ENCODE measurements around the gene NEO1.

NEO1 gene

DNA sequence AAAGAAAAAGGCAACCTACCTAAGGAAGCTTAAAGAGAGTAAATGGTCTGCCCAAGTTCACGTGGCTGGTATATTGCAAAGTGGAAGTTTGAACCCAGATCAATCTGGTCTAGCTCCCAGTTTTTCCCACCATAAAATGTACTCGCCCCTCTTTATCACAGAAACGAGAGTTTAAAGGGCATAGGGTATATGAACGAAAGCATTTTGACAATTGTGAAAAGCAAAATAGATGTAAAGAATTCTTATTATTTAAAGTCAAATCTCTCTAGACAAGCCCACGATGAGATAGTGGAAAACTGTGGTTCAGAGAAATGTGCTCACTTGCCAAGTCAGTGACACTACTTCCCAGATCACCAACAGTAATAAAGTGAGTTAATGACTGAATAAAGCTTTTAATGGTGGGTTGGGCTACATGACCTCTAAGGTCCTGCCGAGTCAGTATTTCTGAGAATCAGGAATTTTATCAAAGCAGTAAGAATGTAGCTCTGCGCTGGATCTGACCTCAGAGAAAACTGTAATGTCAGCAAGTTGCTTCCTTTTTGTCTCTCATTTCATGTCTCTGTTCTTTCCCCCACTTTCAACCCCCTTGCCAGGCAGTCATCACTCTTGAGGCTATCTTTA, 23.3 kb upstream of the NEO1 start:
- no peak for DNase-seq (ENCODE audit: low read depth)

DNA sequence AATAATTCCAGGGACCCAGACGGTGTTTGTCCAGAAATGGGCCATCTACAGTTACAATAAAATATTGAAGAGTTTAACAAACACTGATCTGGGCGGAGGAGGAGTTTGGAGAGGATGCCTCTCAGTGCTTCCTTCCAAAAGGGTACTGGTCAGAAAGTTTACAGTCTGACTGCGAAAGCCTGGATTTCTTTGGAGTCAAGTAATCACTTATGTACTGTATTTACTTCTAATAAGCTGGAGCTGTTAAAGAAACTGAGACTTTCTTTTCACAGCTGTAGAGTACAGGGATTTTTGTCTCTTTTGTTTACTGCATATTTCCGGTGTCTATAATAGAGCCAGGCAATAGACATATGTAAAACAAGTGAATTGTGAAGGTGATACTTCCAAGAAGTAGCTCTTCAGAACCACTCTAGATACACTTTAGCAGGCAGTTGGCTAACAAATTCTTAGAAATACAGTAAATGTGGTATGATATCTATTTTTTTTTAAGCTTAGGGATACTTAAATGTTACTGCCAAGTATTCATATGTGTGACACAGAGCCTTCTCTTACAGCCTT, 22.1 kb upstream of the NEO1 start:
- no peak for DNase-seq (ENCODE audit: low read depth)

DNA sequence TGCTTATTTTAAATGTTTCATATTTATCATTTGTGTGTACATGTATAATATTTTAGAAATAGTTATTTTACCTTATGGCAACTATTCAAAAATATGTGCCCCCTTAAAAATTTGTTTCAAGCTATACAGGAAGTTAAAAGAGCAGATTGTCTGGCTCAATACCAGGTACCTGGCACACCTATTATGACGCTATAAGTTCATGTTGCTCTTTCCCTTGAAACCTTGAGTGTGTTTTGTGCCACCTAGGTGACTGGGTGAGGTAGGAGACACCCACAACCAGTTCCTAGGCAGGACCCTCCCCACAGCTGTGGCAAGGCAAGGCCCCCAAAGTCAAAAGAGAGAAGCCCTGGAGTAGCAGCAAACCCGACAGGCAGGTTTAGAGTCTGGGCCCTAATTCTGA, 20.6 kb upstream of the NEO1 start:
- DNase-seq (ENCODE audit: low read depth) = no peak

DNA sequence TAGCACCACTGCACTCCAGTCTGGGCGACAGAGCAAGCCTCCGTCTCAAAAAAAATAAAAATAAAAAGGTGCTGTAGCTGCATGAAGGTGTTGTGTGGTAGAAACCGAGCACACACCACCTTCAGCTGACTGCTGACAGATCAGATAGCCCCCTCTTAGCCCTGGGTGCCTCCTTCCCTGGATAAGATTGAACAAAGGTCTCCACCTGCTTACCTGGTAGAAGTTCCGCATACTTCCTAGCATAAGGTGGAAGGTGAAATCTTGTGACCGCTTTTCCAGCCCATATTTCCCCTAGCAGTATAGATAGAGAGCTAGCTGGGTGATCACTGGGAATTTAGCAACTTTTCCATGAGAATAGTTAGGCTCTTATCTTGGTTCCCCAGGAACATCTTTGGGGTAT, 18.7 kb upstream of the NEO1 start:
- no peak for DNase-seq (ENCODE audit: low read depth)

DNA sequence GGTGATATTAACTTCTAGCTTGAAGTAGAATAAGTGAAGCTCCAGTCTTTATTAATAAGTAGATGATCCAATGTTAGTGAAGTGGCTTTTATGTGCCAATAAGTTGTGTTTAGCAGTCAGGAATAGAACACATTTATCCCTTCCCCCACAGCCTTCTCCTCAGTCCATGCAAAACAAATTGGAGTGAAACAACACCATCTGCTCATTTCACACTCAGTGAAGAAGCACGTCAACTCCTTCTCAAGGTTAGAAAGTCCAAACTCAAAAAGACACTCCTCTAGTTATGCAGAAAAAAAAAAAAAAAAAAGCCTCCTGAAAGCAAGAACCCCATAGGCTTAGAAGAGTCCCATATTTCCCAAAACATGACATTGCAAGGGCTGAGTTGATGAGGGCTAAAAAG, 18.0 kb upstream of the NEO1 start:
- DNase-seq (ENCODE audit: low read depth) = no peak

DNA sequence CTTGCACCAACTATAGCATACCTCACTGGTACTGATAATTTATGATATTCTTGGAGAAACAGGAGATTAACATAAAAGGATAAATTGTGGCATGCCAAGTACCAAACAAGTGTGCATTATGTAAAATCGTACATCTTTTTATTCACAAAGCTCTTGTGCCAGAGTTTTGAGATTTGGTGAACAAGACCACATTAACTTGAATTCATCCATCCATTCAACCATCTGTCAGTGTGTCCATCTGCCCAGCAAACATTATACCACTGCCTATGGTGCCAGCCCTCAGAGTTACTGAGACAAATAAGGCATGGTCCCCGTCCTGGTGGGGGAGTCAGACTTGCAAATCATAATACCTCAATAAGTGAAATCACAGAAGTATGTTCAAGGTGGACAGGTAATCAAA, 17.0 kb upstream of the NEO1 start:
- no peak for DNase-seq (ENCODE audit: low read depth)

DNA sequence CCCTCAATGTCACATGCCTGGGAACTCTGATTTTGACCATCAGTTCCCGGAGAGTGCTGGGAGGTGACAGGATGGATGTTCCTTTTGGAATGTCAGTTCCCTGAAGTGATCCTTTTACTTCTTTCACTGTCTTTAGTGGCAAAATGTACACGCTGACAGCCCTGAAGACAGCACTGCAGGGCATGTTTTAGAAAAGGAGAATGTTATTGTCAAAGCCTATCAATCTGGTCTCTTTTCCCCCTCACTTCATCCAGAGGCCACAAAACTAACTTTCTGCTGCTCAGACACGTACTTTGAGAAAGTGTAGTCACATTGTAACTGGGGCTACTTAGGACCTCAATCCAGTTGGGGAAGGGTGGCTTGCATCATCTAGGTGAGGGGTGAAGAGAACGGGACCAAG, 14.0 kb upstream of the NEO1 start:
- DNase-seq (ENCODE audit: low read depth) = no peak

DNA sequence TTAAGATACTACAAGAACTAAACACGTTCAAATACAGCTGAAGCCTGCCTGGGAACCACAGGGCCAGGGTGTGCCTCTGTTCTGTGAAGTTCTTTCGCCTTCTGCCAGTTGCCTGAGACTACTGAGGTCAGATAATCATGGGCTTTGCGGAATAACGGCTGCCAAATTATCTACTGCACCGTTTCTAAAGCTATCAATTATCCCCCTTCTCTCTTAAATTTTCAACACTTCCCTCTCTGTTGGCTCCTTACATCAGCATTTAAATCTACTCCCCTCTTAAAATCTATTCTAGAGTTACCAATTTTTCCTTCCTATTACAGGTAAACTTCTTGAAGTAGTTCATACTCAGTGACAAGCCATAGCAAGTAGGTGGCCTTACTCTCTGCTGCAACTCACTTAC, 6.2 kb upstream of the NEO1 start:
- no peak for DNase-seq (ENCODE audit: low read depth)

DNA sequence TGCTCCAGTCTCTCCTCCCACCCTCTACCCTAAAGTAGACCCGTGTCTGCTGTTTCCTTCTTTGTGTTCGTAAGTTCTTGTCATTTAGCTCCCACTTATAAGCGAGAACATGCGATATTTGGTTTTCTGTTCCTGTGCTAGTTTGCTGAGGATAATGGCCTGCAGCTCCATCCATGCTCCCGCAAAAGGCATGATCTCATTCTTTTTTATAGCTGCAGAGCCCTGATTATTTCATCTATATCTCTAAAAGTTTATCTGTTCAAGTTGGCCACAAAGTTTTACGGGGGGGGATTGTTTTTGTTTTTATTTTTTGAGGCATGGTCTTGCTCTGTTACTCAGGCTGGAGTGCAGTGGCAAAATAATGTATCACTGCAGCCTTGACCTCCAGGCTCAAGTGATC, 4.4 kb upstream of the NEO1 start:
- no peak for DNase-seq (ENCODE audit: low read depth)

DNA sequence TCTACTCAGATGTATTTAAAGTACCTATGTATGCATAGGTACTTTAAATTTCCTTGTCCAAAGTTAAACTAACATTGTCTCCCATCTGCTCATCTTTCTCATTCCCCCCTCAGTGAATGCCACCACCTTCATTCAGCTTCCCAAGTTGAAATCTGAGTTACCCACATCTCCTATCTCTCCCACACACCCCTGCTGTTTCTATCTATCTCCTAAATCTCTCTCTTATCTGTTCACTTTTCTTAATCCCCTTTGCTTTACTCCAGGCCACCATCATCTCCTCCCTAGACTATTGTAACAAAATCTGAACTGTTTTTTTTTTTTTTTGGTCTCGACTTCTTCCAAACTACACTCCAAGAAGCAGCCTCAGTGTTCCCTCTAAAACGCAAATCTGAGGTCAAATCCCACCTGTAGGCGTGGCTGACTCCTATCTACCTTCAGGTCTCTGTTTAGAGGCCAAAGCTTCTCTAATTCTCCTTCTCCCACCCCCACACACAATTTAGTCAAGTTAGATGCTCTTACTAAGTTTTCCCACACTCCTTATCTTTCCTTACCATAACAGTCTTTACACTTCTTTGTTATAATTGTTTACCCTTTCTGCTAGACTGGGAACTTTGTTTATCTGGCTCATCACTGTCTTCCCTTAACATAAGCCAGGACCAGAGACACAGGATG, 3.5 kb upstream of the NEO1 start:
- DNase-seq (ENCODE audit: low read depth) = no peak

DNA sequence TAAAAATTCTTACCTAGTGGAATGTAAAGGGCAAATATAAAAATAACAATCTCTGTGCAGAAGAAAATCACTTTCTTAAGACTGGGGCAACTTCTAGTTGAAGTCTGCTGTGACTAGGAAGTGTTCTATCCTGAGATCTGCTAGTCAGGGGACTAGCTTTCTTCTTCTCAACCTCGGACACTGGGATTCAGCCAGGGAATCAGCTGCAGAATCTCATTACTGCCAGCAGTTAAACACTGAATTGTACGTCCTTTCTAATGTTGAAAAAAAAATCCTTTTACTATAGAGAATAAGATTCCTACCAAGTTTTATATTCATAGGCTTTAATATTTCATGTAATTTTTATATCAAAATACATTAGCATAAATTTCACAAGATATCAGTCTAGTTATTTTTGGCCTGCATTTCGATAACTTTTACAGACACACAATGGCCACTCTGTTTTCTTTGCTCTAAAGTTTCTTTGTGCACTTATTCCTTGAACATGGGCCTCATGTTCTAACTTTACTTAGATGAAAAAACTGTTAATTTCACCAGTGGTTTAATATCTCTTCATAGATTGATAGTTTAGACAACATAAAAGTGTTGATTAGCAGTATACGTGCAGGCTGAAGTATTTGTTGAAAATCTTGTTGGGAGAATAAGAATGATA, 2.6 kb upstream of the NEO1 start:
- no peak for DNase-seq (ENCODE audit: low read depth)

DNA sequence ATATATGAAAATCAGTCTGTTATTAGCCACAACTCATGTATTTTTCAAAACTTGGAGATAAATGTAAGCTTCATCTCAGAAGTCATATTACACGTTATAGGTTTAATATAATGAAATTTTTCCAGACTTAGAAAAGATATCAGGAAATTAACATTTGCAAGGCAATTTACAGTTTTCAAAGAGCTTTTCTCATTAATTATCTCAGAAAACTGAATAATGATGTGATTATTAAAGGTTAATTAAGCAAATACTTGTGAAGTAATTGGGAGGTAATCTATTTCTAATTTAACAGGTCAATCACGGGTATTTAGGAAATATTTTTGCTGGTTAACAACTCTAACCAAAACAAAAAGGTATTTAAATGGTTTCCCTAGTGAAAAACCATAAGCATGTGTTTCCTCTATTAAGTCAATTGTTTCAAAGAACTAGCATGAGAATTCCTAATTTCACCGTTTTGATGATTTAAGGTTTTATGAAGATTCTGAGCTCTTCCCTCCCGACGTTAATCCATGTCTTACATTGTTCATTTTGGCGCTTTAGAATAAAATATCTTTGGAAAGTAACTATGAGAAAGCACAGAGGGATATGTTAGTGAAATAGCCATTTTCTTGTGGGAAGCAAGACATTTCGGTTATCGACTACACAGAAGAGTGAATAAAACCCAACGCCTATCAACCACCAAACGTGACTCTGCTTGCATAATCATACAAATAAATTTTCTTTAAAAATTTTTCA, 1.5 kb upstream of the NEO1 start:
- no peak for DNase-seq (ENCODE audit: low read depth)

DNA sequence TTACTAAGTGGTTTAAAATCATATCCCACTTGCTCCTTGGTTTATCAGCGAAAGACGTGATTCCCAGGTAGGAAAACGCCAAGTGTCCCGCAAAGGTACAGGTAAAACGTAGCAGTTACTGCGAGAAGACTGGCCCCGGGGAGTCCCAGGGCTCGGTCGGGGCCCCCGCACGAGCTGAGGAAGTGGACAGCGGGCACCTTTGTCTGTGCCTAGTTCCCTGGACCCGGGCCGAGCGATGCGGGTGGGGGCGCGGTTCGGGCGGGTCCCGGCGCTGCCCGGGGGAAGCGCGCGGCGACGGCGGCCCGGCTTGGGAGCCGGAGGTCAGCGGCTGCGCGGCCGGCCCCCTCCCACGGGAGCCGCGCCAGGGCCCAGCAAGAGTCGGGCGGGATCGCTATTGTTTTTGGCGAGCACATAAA, 864 bp upstream of the NEO1 start:
- no peak for DNase-seq (ENCODE audit: low read depth)

DNA sequence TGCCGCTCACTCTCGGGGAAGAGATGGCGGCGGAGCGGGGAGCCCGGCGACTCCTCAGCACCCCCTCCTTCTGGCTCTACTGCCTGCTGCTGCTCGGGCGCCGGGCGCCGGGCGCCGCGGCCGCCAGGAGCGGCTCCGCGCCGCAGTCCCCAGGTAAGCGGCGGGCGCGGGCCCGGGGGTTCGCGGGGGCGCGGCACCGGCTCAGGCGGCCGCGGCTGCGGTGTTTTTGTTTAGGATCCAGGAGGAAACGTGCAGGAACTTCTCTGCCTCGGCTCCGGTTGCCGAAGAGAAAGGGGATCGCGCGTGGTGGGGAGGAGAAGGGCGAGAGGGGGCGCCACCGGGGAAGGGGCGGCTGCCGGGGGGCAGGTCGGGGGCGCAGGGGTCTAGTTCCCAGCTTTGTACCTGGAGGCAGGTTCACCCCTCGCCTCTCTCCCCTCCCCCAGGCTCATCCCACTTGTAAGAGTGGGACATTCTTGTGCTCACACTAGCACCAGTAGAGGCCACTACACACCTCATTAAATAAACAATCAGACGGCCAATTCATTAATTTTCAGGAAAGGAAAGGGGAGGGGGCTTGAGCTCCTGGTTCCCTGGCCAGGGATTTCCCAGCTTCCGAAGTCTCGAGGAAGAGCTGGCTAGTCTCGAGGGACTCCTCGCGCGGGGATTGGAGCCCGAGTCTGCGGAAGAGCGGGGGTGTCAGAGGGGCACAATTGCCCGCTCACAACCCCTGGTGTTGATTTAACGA, 562 bp downstream of the NEO1 start:
- DNase-seq (ENCODE audit: low read depth) = peak; percentile 6

DNA sequence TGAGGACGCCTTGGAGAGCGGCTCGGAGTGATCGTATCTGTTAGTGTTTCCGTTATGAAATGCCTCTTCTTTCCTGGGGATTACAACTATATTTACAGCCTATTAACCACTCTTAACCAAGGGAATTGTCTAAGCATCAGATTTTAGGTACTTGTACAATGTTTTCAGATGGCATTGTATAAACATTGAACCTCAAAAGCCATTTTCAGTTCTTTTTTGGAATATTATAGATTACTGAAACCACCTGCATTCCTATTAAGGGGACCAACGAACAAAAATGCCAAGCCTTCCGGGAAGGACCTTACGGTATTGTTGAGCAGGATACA, 1.1 kb downstream of the NEO1 start:
- no peak for DNase-seq (ENCODE audit: low read depth)

DNA sequence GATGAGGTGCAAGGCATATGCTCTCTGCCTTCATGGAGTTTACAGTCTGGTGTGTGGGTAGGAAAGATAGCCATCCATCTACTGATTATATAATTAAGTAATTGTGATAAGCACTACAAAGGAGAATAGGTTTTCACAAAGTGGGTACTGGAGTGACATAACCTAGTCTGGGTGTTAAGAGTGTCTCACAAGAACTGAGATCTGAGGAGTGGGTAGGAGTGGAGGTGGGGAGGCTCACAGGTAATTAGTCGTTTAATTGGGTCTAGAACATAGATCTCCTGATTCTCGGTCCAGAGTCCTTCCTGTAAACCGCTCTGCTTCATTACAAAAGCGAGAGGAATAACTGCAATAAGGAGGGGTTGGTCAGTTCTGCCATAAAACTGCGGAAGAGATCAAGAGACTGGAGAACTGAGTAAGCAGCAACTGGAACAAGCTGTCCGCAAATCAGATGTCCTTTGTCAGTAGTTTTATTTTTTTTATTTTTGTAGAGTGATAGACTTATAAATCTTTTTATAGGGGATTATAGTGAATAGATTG, 2.2 kb downstream of the NEO1 start:
- DNase-seq (ENCODE audit: low read depth) = no peak

DNA sequence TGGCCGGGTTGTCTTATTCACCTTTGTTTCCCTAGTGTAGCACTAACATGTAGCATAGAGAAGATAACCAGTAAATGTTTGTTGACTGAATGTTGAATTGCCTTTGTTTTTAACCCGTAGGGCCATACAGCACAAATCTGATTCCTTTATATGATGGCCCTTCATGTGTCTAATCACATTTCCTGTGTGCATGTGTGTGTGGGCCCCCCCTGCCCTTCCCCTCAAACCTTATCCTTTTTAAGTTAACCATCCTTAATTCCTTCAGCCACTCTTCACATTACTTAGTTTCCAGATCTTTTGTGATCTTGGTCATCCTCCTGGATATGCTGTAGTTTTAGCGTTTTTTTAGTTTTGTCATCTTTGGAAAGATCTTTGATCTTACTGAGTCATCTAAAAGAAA, 4.2 kb downstream of the NEO1 start:
- no peak for DNase-seq (ENCODE audit: low read depth)

DNA sequence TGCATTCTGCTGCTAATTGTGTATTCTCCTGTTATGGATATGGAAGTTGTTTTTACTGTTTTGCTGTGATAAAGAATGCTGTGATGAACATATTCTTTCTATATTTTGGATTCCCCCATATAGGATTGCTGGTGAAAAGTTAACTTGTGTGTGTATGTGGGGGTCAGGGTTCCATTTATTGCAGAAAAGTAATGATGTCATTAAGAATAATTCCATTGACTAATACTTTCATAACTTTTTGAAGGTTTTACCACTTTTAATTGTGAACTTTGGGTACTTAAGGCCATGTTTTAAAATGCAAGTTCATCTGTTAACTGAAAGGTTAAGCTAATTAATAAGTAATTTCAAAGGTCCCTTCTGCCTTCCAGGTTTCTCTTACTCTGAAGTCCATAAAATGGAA, 6.2 kb downstream of the NEO1 start:
- no peak for DNase-seq (ENCODE audit: low read depth)

DNA sequence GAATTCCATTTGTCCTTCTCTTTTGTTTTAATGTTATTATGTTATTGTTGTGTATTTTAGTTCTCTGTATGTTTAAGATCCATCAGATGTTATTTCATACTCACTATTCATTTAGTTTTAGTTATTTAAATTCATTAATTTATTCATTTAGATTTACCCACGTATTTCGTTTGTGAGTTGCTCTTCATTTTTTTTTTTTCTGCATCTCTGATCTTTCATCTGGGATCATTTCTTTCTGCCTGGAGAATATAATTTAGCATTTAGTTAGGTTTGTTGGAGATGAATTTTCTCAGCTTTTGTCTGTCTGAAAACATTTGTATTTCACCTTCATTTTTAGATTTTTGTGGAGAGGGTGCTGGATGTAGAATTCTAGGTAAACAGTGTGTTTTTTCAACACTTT, 12.9 kb downstream of the NEO1 start:
- no peak for DNase-seq (ENCODE audit: low read depth)

DNA sequence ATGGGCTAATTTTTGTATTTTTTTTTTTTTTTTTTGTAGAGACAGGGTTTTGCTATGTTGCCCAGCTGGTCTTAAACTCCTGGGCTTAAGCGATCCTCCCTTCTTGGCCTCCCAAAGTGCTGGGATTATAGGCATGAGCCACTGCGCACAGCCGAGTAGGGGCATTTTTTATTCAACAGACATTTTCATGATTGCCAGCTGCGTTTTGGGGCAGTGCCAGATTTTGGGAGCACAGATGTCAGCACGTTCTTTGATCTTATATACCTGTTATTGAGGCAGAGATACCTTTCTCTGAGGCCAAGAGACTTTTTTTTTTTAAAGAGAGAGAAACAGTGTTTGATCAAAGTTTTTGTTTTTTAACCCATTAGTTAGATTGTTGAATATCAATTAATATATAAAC, 16.8 kb downstream of the NEO1 start:
- DNase-seq (ENCODE audit: low read depth) = no peak

DNA sequence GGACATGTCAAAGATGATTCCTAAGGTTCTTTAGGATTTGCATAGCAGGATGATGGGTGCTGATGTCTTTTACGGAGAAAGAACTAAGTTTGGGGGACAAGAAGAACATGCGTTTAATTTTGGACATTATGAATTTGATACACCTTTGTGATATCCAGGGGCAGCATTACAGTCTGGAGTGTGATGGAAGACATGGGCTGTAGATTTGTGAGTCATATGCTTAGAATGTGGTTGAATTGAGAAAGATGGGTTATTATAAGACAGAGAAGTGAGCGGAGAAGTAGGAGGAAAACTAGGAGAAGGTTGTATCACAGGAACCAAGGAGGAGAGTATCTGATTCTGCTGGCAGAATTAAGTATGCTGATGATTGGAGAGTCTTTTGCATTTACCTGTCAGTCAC, 20.6 kb downstream of the NEO1 start:
- DNase-seq (ENCODE audit: low read depth) = no peak

DNA sequence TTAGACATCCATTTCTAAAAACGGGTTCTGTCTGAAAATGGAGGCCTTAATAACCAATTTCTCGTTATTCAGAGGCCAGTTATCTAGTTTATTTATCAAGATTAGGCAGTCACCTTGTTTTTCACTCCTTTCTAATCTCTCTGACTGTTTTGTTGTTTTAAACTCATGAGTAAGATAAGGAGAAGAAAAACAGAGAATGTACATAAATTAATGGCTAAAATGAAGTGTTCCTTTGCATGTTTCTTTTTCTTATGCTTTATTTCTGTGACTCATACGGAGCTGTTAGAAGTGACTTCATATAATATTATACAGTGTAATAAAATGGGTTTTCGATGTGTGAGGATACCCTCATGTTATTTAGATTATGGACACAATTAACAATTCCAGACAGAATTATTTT, 22.0 kb downstream of the NEO1 start:
- no peak for DNase-seq (ENCODE audit: low read depth)

Measured in T follicular helper cell (primary cell).